T-helper 1 cell (primary cell): Measurements from ENCODE around the gene WIPF3.
A peak's percentile ranks its signal among the peaks of the same experiment; 100 is the strongest.

Experiments used
- DNase-seq, 5 donors: peaks; one replicate each; pipeline ENCODE4 v3.0.0-alpha.2; 2012 to 2020

WIPF3 gene

GRCh38 chr7:29919790-29920189 is 113.5 kb downstream of the WIPF3 start:
- DNase-seq, result no peak

GRCh38 chr7:29920491-29920890 is 114.2 kb downstream of the WIPF3 start:
- DNase-seq, result no peak

GRCh38 chr7:29921404-29922010 is 115.2 kb downstream of the WIPF3 start:
- peak in 2 of 5 donors; percentile 25 to 27 for DNase-seq

- no peak for DNase-seq
Observed at GRCh38 chr7:29922921-29923700, 116.8 kb downstream of the WIPF3 start.

GRCh38 chr7:29924006-29924405 is 117.7 kb downstream of the WIPF3 start:
- no peak for DNase-seq

- DNase-seq, result no peak
Observed at GRCh38 chr7:29924684-29925083, 118.4 kb downstream of the WIPF3 start.

GRCh38 chr7:29926216-29926615 is 119.9 kb downstream of the WIPF3 start:
- no peak for DNase-seq

- DNase-seq, result no peak
Observed at GRCh38 chr7:29926741-29927140, 120.4 kb downstream of the WIPF3 start.

- DNase-seq, result no peak
Observed at GRCh38 chr7:29929018-29929807, 122.9 kb downstream of the WIPF3 start.

- DNase-seq, result no peak
Observed at GRCh38 chr7:29935111-29935510, 128.8 kb downstream of the WIPF3 start.

- no peak for DNase-seq
Observed at GRCh38 chr7:29937132-29937531, 130.8 kb downstream of the WIPF3 start.

- DNase-seq, result no peak
Observed at GRCh38 chr7:29940199-29940598, 133.9 kb downstream of the WIPF3 start.

GRCh38 chr7:29945259-29945809 is 139.0 kb downstream of the WIPF3 start:
- no peak for DNase-seq

GRCh38 chr7:29946428-29947186 is 140.3 kb downstream of the WIPF3 start:
- no peak for DNase-seq

GRCh38 chr7:29948587-29948986 is 142.3 kb downstream of the WIPF3 start:
- no peak for DNase-seq

- DNase-seq, result no peak
Observed at GRCh38 chr7:29950480-29950879, 144.2 kb downstream of the WIPF3 start.

- DNase-seq, result no peak
Observed at GRCh38 chr7:29951206-29951605, 144.9 kb downstream of the WIPF3 start.

GRCh38 chr7:29953726-29954347 is 147.5 kb downstream of the WIPF3 start:
- DNase-seq, result no peak

GRCh38 chr7:29955075-29955792 is 148.9 kb downstream of the WIPF3 start:
- DNase-seq, result no peak

- peak in 1 of 5 donors; percentile 12 for DNase-seq
Observed at GRCh38 chr7:29955799-29956486, 149.6 kb downstream of the WIPF3 start.

GRCh38 chr7:29956487-29956836 is 150.2 kb downstream of the WIPF3 start:
- DNase-seq, result no peak
